NCI-H128 (cell line): ENCODE results near the gene SCD5.

Experiments
- DNase-seq: peaks from one replicate; lab custom pipeline; 2025; ENCODE audit not compliant: unreplicated experiment; lab: John Stamatoyannopoulos, UW

SCD5 gene

DNA sequence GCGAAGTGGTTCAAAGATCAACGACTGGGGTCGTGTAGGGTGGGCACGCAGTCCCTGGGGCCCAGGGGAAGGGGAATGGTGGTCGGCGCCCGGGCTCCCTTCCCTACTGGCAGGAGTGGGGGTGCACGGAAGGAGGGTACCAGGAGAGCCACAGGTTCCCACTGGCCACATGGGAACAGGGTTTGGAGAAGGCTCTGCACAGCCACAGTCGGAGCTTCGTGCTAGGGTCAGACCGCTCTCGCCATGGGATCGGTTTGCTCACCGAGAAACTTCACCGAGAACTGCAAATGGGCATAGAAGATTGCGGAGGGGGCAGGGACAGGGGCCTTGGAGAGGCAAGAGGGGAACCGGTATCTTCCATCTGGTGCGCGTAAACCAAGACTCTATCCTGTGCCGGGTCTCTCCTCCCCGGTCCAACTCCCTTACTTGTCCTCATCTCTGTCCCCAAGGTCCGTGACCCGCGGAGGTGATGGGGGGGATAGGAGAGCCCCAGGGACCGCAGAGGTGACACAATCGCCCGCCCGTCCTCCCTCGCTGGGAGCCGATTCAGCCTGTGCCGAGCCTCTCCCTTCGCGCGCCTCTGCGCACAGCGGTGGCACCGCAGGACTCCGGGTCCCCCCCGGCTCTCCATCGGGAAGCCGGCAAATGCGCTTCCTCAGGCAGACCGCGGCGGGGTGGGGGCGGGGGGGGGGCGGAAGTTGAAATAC lies 1.0 kb downstream of the SCD5 start:
- no peak for DNase-seq

DNA sequence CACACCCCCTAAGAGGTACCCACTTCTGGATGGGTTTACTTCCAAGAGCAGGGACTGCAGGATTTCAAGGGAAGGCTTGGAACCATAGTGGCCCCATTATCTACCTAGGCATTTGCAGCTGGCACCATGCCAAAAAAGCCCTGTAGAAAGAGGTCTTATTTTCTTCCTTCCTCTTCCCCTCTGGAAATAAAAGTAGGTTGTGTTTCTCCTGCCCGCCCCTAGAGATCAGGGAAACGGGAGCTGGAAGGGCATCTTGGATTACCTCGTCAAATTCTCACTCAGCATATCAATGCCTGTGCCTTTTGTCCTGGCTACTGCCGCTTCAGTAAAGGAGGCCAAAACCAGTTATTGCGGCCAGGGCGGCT lies 1.6 kb downstream of the SCD5 start:
- peak; percentile 4 for DNase-seq

DNA sequence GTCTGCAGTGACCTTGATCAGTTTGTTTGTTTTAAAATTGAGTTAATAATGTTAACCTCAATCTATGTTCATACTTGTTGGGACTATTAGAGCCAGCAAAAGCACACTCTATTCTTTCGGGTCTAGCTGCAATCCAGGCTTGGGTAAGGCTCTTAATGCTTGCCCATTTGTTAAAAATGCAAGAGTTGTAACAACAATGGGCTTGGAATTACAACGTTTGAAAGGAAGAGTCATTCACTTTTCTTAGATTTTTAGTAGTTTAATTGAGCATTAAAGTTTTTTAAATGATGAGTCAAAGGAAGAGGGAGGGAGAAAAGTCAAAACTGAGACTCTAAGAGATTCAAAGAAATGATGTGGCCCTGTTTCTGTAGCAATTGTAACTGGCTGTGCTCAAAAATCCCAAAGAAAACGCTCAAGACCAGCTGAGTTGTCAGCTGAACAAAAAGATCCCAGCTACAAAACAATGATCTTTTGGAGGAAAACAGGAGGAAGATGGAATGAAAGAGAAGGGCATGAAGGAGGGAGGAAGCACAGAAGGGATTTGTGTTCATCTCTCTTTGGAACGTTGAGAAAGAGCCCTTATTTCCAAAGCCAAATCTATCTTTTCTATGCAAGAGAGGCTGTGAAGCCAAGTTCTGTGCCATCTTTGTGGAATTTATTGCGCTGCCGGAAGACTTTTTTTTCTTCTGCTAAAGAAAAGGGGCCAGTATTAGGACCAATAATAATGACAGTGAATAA lies 5.5 kb downstream of the SCD5 start:
- DNase-seq = no peak

DNA sequence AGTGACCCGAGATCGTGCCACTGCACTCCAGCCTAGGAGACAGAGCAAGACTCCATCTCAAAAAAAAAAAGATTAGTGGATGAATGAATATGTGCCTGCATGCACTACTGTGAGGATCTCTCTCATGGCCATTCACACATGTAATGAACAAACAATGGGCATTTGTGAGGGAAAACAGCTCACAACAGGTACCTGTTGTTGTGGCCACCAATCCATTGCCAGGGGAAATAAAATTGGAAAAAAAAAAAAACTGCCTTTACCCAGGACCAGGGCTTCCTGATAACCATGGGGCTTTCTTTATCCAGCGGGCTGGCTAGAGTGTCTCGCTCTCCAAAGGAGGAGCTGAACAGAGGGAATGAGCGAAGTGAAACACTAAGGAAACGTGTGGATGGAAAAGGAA lies 7.4 kb downstream of the SCD5 start:
- DNase-seq = no peak

DNA sequence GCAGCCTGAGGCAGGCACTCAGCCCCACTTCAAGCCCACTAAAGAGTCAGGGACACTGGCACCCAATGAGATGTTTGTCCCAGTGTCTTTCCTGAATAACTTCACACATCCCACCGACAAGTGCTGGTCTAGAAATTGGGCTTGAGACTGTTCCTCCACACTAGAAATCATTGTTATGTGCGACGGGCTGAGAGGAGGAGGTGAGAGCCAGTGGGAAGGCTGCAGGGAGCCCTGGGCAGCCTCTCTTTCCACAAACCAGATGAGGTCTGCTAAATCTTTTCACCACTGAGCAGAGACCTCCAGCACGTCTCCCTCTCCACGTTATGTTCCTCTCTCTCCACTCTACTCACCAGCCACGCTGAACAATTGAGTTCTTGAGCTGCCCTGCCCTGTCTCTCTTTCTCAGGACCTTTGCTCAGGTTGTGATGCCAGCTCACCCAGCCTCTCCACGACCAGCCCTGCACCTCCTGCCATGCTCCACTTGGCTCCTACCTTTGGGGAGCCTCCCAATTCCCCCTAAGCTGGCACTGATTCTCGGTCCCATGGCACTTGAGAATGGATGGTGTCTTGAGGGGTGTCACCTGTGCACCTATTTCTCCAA lies 8.4 kb downstream of the SCD5 start:
- no peak for DNase-seq

DNA sequence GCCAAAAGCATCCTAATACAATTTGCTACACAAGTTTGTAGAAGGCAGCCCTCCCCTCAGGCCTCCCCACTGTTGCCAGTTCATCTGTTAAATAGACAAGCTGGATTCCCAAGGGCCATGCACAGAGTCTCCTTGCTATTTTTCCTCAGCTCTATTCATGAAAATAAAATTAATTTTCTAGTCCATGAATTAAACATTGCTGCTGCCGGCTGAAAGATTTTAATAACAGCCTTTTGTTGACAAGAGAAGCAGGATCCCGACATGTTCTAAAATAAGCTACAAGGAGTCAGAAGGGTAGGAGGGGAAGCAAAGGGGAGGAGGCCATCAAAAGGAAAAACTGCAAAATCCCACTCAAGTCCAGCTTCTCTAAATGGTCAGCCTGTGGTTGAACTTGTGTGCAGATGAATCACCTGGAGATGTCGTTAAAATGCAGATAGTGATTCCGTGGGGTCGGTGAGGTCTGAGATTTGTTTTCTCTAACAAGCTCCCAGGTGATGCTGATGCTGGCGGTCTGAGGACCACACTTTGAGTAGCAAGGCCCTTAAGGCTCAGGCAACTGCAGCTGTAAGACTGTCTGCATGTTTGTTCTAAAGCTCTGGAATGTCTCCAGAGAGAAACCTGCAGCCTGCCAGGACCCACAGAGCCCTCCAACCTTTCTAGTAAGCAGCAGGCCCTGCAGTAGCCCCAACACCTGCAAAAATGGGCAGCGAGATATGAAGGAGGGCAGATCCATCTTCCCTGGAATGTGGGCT lies 9.4 kb downstream of the SCD5 start:
- no peak for DNase-seq

DNA sequence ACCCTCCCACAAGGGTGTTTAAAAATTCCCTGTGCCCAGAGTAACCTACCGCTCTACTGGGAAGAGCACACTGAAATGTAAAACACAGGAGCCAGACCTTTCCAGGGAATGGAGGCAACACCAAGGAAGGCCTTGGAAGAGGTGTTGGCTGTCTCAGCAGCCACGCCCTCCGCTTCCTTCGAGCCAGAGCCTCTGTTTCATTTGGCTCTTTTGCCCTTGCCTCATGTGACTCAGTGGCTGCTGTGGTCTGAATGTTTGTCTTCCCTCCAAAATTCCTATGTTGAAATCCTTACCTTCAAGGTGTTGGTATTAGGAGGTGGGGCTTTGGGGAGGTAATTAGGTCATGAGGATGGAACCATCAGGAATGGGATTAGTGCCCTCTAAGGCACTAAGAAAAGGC lies 11.3 kb downstream of the SCD5 start:
- no peak for DNase-seq

DNA sequence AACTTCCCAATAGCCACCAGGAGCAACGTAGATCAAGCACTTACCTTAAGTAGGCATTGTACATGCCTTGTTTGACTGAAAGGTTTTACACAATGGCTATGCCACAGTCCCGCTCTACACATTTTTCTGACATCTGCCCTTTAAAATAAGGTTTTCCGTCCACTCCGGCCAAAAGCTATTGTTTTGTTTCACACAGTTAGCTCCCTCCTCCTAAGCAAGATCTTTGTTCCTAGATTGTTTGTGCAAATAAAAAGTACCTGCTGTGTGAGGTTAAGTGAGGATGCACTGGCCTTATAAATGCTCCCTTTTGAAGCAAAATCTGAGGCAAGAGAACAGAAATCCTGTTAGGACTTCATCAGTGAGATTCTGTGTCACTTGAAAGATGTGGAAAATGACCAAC lies 11.8 kb downstream of the SCD5 start:
- no peak for DNase-seq

DNA sequence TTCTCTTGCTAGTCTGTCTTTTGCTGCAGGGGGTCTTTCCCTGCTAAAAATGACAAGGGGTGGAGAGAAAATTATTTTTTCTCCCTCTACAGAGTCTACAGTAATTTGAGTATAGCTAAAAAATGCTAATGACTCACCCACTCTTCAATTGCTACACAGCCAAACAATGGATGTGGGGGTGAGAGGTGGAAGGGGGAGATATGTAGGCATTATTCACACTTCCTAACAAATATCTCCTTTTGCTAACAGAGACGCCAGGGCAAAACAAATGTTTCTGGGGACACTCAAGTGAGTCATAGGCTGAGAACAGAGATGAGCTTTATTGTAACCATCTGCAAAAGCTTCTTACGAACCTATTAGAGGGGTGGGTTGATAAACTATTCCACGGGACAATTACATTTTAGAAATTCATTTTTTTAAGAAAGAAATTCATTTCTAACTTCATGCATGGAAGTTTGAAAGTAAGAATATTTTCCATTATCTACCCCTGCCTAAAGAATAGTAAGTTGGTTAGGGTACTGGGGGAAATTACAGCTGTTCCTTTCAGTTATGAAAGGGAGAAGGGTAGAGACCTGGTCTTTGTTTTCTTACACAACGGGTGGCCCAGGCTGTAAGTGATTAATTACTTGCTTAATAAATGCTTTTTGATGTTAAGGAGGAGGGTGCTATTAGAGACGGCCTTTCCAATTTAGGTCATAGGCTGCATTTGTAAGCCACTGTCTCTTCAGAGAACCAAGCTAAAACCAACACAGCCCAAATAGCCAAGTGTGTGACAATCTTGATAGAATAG lies 12.8 kb downstream of the SCD5 start:
- no peak for DNase-seq

DNA sequence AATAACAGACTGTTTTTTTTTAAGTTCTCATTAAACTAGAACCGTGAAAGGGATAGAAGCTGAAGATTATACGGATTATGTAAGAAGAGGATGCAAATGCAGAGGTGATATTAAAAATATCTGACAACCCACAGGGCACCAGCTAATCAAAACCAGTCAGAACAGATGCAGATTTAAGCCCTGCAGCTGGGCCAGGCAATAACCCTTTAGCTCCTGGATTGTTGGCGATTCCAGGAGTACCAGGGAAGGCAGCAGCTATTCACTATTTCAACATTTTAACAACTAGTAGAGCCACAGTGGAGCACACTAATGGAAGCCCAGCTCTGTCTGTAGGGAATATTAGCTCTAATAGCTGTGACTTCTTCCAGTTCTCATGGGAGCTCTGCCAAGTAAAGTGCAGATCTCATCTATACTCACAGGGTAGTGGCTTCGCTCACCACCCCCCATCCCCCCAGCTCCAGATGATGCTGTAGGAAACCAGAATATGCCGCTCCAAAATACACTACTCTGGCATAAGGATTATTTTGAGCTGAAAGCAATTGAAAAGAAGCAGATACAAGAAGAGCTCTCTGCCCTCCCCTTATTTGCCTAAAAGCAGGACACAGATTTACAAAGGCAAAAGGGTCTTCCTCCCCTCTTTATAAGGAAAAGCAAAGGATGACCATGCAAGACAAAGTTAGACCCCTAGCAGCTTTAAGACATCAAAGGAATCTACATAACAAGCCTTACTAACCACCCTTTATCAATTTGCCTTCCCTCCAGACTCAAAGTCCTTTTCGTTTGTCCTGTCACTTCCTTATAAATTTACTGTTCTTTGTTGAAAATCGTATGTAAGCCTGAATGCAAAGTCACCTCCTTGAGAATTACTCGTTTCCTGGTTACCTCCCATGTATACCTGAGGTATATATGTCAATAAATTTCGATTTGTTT lies 13.7 kb downstream of the SCD5 start:
- no peak for DNase-seq

DNA sequence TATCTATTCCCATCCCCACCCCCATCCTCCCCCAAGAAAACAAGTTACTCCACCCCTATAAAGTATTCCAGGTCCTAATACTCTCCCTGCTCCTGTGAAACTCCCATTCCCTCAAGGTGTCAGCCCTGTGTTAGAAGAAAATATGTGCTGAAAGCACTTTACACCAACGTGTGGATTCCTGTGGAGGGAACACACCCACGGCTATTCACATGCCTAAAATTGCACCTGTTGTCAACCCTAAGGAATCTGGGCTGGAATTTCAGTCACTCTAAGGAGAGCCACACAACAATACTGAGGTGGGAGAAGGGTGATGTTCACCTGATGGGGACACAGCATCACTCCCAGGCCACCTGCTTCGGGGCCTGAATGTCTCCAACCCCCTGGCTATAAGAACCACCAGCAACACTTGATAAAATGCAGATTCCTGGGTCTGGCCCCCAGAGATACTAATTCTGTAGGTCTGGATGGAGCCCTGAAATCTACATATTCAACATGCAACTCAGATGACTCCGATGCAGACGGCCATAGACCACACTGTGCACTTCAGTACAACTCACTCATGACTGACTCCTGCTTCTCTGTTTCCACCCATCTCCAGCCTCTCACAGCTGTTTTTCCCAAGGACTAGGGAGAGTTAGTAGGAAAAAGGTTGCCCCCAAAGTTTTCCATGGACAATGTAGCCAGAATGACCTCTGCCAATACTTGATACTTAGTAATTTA lies 15.8 kb downstream of the SCD5 start:
- DNase-seq = no peak

DNA sequence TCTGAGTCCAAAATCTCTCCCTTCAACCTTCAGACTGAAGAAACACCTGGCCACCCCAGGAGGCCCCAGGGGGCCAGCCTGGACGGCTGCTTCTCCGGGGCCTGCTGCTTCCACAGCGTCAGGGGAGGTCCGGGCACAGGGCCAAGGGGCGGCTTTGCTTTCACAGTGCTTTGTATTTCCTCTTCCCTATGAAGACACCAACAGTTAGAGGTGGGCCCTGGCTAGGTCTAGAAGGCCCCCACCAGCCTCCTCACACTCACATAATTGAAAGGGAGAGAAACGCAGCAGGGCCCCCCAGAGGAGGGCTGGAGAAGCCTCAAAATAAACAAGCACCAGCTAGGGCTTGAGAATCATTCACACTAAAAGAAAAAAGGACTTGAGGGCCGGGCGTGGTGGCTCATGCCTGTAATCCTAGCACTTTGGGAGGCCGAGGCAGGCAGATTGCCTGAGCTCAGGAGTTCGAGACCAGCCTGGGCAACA lies 17.8 kb downstream of the SCD5 start:
- DNase-seq = peak; percentile 22

DNA sequence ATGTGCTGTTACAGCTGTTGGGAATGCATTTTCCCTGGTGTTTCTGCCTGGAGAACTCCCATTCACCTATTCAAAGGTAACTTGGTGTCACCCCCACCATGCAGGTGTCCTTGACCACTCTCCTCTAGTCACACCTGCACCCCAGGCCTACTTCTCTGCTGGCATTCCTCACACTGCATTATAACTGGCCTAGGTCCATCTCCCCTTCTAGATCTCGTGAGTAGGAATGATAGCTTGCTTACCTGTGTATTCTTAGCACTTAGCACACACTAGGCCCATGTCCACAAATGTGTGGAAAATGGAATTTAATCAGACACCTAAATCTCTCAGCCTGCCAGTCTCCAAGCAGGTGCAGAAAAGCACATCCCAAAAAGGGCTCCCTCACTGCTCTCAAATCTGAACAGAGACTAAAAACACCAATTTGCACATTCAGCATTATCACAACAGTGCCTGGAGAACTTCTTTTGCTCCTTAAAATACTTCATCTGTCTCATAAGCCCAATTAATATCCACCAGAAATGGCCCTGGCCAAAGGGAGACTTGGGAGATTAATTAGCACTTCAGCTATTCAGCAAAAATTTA lies 18.3 kb downstream of the SCD5 start:
- DNase-seq = no peak

DNA sequence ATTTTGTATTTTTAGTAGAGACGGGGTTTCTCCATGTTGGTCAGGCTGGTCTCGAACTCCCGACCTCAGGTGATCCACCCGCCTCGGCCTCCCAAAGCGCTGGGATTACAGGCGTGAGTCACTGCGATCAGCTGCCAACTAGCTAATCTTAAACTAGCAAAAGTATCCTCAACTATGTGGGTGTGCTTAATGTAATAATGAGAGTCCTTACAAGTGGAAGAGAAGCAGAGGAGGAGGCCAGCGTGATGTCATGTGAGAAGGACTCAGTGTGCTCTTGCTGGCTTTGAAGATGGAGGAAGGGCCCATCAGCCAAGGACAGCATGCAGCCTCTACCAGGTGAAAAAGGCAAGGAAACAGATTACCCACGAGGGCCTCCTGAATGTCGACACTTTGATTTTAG lies 19.6 kb downstream of the SCD5 start:
- DNase-seq = no peak

DNA sequence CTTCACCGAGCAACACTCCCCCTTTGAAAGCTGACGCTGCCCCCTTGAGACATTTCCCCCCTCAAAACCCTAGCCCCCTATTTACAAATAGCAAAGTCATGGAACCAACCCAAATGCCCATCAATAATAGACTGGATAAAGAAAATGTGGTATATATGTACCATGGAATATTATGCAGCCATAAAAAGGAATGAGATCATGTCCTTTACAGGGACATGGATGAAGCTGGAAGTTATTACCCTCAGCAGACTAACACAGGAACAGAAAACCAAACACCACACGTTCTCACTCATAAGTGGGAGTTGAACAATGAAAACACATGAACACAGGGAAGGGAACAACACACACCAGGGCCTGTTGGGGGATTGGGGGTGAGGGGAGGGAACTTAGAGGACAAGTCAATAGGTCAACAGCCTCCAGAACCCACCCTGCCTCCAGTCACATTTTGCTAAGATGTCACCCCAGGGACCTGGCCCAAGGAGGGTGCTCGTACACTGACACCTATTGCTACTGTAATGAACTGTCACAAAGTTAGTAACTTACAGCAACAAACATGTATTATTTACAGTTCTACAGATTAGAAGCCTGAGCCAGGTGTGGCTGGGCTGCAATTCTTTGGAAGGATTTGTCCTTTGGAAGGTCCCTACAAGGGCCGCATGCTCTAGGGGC lies 20.6 kb downstream of the SCD5 start:
- no peak for DNase-seq

DNA sequence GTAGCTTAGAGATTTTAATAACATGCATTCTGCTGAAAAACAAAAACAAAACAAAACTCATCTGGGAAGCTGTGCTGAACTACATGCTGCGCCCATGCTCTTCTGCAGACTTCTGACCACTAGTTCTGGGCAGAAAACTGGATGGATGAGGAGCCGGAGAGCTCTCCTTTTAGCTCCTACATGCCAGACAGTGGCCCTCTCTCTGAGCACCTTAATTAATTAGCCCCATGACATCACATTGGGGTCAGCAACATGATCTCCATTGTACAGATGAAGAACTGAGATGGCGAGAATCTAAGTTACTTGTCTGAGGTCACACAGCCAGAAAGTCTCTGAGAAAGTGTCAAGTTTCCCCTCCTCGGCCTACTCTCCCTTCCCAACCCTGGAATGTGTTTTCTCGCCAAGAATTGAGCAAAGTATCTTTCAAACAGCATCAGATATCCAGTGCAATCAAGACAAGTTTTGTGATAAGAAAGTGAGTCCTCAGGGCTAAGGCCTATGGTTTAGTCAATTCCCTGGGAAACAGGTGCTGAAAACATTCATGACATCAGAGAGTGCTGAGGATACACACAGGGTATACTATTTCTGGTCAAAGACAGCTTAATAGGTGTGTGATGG lies 21.6 kb downstream of the SCD5 start:
- DNase-seq = no peak

DNA sequence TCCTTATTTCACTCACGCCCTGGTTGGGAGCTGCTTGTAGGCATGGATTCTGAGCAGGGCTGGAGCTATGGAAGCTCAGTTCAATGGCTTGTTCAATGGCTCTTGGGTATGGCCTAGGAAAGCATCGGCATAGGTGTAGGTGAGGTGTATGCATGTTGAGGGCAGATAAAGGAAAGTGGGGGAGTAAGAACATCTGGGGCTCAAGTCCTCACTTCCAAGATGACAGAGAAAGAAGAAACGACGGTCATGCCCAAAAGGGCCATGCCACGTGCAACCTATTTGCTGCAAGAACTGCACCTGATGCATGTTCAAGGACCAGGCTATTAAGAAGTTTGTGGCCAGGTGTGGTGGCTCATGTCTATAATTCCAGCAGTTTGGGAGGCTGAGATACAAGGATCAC lies 23.4 kb downstream of the SCD5 start:
- DNase-seq = no peak

DNA sequence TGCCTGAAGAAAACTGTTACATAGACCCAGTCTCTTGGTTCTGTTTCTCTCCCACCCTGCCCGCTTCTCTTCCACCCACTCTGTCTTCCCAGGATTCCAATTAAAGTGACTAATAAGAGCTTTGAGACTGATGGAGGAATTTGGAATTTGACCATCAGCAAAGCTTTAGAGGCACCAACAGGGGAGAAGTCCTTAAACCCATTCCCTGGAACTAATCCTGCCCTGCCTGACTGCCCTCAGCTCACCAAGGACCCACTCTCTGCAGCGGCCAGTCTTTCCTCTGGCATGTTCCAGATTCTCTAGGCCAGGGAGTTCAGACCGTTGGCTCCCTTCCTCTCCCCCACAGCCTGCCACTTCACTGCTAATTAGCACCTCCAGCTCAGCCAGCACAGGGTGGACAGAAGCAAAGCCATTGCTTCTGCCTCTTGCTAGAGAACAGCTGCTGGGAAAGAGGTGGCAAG lies 23.9 kb downstream of the SCD5 start:
- DNase-seq = no peak
